HCT116 (cell line): ENCODE measurements around the gene MYOM1.

ENCODE experiments used
- CTCF ChIP-seq, 3 experiments: fragments of 200-600 bp in 1 of 3; sonication (generic) in 1 of 3; IDR thresholded peaks in 2 of 3; conservative IDR thresholded peaks in 1 of 3; 2 replicates each; pipeline ENCODE4 v1.5.1; 2012 to 2017; ENCODE audit warnings: low read depth in 2 of 3, low read length in 2 of 3, antibody characterized with exemption in 1 of 3, borderline replicate concordance in 1 of 3, control low read depth in 1 of 3, mild to moderate bottlenecking in 1 of 3, mixed read lengths in 1 of 3, mixed run types in 1 of 3, moderate library complexity in 1 of 3; ENCODE audit not compliant: insufficient read depth in 1 of 3
- EZH2 ChIP-seq: fragments of 200-600 bp; sonication (generic); IDR thresholded peaks from 2 replicates; pipeline ENCODE4 v1.6.1; 2017; ENCODE audit warnings: antibody characterized with exemption, mixed run types
- EZH2phosphoT487 ChIP-seq: fragments of 200-600 bp; IDR thresholded peaks from 2 replicates; pipeline ENCODE4 v1.6.1; 2018; ENCODE audit warnings: antibody characterized with exemption, borderline replicate concordance
- POLR2A ChIP-seq: IDR thresholded peaks from 2 replicates; pipeline ENCODE4 v1.7.0; 2011; ENCODE audit warnings: borderline replicate concordance; ENCODE audit not compliant: insufficient read depth, insufficient read length; ENCODE audit errors: extremely low read depth
- SIN3A ChIP-seq: IDR thresholded peaks from 2 replicates; pipeline ENCODE4 v1.6.1; 2012; ENCODE audit warnings: low read depth
- ZNF274 ChIP-seq: fragments of 200-500 bp; sonication (Bioruptor generic); IDR thresholded peaks from 2 replicates; pipeline ENCODE4 v1.6.1; 2014; ENCODE audit warnings: mild to moderate bottlenecking, low read depth, low read length, inconsistent platforms

DNA sequence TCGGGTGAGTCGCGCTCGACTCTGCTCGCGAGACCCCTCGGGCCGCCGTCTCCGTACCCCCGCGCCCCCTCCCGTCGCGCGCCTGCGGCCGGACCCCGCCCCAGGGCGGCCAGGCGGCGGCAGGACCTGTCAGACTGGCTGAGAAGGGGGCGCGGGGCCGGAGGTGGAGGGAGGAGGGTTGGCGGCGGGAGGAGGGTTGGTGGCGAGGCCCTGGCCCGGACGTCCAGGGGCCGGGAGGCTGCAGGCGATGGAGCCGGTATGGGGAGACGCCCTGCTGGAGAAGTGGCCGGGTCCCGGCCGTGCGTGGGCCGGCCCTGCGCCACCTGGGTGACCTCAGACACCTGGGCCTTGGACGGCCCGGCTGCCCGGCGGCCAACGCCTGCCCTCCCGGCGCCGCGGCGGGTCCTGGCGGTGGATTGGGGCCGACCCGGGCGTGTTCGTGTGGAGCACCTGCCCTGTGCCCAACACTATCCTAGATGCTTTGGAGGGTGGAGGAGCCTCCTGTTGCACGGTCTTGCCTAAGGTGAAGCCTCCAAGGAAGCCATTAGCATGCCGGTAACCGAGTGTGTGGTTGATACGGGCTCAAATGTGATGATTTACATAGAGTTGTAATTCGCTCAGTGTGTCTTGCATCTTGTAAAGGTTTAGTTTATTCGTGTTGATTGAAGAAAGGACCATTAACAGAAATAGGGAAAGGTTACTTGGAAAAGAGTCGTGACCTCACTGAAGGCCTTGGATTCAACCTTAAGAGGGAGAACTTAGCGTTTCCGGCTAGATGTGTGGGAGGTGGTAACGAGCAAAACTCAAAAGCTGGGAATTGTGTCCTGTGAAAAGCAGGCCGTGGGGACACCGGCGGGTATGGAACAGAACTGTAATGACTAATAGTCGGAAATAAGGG is 42.7 kb upstream of the MYOM1 start:
- TF ChIP-seq EZH2phosphoT487 (no peak), CTCF (IDR thresholded peaks at IDR 0.05 in 2 of 3, conservative IDR thresholded peaks at IDR 0.05 in 1 of 3; ENCODE audit: borderline replicate concordance in 1 of 3, insufficient read depth in 1 of 3, low read depth in 2 of 3, low read length in 2 of 3) (no peak), ZNF274 (no peak), POLR2A (no peak), EZH2 (no peak), SIN3A (peak; percentile 74)
